GM21390 (cell line): Measurements from ENCODE around the gene LDB2.

ENCODE experiments used
- ATAC-seq: cut with Tn5 transposase; IDR thresholded peaks from one replicate; pipeline ENCODE4 v1.9.1; 2021; ENCODE audit not compliant: unreplicated experiment

The LDB2 gene

DNA sequence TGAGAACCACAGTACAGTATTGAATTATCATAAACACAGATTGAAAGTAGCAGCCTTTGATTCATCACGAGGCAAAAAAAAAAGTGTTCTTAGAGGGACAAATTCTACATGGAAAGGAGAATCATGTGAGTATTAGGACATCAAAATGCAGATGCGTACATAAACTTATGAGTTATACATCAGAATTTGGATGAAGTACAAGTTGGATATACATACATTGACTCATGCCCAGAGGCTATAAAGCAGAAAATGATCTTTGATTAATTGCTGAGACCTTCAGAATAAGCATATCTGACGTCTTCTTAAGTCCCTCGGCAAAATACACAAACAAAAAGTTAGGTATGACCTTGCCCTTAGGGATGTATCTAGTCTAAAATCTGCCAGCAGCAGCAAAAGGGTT lies 206.4 kb downstream of the LDB2 start:
- ATAC-seq = no peak

DNA sequence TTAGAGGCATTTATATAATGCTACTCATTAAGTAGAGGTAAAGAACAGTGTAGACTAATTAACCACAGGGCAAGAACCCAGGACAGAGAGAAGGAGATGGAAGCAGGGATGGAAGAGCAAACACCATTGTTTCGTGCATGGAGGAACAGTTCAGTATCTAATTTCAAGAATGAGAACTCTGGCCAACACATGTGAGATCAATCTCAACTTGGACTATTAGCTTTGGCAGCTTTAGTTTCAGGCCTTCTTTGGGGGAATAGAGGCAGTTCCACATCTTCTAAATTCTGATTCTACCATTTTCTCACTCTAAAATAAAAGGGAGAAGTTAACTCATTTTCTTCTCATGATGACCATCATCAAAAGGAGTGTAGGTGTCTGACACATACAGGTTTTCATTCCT lies 207.0 kb downstream of the LDB2 start:
- no peak for ATAC-seq

DNA sequence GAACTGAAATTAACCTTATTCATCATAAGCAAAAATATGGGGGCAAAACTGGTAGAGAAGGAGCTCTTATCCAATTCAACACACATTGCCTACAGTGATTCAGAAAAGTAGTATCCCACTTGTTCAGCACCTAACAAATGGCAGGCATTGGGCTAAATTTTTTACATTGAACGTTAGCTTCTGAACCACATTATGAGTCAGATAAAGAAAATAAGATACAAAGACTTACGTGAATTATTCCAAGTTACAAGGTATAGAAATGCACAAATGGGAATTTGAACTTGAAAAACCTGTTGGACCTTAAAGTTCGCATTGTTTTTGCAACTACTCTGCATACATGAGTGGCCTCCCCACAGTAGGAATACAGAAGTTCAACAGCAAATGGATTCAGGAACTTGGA lies 210.6 kb downstream of the LDB2 start:
- no peak for ATAC-seq

DNA sequence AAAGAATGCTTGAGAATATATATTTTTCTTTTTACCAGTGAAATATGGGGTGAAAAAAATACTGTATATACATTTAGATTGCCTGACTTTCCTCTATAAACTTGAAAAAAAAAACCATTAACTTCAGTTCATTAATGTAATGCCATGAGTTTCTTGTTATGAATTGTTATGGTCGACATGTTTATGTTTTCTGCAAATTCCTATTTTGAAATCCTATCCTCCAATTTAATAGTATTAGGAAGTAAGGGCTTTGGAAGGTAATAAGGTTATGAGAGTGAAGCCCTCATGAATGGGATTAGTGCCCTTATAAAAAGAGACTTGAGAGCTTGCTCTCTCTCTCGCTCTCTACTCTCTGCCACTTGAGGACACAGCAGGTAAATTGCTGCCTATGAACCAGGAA lies 211.4 kb downstream of the LDB2 start:
- no peak for ATAC-seq

DNA sequence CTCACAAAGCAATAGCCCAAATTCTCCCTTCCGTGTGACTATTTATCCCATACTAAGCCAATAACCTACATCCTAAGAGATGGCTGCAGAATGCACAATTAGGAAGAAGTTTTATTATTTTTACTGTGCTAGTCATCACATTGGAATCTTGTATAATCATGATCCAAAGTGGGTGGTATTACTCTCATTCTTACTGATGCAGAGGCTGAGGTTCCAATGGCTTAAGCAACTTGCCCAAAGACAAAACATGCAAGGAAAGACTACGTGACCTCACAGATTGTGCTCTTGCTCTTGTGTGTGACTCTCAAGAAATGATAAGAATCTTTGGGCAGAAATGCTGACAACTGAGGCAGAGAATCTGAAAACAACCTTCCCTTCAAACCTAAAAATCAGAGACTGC lies 212.2 kb downstream of the LDB2 start:
- no peak for ATAC-seq

DNA sequence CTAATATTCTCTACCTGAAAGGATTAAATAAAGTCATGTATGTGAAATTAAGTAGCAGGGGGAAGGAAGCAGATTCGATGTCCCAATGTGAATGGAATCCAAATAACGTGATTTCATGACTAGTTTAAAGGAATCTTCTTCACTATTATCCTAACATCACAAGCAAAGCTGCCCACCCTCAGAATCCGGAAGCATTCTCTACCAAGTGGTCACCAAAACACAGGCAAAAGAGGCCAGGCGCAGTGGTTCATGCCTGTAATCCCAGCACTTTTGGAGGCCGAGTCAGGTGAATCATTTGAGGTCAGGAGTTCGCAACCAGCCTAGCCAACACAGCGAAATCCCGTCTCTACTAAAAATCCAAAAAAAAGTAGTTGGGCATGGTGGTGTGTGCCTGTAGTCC lies 212.9 kb downstream of the LDB2 start:
- ATAC-seq = no peak

DNA sequence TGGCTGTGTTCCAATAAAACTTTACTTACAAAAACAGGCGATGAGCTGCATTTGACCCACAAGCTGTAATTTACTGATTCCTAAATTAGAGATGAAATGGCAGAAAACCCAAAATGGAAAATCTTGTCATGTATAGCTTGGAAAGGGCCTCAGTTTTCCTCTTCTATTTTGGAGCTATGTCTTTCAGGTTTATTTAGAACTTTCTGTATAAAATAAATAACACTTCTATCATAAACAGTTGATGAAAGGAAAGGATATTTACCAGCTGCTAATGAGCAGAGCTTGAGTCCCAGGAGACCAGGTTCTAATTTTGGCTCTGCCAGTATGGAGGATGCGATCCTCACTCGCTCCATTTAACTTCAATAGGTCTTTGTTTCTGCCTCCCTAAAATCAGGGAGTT lies 213.5 kb downstream of the LDB2 start:
- no peak for ATAC-seq

DNA sequence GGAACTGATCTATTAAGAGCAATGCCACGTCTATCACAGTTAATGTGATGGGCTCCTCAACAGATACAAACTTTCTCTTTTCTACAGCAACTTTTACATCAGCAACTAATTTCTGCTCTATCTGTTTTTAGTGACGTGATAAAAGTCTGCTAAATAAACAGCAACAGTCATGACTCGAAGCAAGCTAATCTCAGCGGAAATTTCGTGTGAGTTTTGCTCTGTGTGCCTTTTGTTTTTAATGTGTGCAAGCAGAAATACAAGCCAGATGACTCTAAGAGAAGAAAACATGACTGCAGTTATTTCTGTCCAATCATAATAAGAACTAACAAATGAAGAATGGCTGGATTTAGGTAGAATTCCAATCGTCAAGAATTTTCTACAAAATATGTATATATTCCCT lies 214.3 kb downstream of the LDB2 start:
- no peak for ATAC-seq

DNA sequence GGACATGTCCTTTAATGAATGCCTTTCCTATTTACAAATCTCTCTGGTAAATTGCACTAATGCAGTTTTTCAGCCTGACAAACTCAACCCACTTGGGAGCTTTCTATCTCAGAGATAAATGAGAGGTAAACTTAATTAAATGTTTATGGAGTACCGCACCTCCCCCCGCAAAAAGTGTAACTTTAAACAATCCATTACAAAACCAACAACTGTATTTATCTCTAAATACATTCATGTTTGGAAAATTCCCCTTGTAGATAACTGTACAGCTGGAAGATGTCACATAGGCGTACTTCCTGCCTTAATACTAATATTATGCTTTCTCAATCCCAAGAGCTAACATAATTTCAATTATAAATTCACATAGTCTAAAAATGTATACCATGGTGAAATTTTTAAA lies 215.5 kb downstream of the LDB2 start:
- ATAC-seq = no peak

DNA sequence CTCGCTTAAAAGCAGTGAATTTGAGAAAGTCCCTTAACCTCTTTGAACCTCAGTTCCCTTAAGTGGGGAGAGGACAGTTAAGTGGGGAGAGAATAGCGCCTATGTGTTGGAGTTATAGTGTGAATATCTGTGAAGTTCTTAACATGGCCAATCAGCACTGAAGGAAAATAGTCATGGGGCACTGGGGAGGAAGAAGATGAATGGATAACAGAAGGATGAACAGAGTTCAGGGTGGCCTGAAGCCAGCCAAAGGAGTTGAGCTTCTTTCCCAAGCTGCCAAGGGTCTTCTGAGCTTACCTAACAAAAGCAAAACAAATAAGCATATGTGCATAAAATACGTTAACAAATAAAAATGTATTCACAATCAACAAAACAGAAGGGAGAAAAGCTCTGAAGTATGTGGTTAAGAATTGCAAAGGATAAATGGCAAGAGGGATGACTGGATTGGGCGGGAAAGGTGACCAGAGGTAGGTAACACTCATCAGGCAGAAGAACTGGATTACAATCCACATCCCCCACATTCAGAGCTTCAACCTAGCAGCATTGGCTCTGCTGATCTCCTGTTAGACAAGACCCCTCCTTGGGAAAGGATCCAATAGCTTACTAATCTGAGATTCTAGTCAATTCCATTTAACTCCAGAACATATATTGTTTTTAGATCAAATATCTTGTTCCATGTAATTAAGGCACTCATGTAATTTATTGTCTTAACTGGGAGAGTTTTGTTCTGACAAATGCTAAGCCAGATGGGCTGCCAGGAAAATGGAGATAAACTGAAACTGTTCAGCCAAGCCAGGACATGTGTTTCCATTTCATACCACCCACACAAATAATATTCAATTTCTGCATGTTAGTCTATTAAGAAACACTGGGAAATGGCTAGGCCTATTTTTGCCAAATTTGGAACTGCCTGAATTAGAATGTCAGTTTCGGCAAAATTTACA lies 221.2 kb downstream of the LDB2 start:
- no peak for ATAC-seq

DNA sequence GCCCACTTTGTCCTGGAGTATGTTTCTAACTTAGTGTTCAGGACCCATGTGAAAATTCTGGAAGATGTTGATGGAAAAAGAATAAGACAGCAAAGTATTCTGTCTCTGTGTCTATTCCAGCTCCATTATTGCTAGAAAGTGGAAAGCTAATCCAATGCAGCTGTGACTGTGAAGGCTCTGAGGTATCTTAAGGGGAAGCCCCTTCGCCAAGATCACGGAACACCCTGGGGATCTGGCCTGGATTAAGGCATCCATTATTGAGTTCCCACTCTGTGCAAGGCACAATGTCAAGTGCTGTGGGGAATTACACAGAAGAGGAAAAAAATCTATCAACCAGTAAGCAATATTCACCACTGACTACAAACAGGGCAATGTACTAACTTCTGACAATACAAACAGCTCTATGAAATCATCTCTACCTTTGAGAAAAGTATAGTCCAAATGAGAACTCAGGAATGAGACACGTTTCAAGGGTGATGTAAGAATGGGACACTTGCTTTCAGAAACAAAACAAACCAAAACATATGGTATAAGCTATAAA lies 222.1 kb downstream of the LDB2 start:
- ATAC-seq = no peak

DNA sequence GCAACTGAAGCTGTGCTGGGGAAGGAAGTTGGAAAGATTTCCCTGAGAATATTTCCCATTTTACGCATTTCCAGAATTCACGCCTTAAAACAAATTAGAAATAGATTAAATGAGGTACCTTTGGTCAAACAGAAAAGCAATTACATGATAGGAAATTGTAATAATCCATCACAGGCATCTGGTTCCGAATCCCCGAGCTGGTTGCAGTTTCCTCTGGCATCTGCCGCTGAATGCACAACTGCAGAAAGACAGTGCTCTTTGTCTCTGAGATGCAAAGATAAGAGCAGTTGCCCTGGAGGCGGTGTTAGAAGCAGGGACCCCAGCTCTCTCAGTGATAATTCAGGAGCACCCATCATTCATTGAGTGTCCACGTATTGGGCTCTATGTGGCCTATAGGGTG lies 224.4 kb downstream of the LDB2 start:
- no peak for ATAC-seq

DNA sequence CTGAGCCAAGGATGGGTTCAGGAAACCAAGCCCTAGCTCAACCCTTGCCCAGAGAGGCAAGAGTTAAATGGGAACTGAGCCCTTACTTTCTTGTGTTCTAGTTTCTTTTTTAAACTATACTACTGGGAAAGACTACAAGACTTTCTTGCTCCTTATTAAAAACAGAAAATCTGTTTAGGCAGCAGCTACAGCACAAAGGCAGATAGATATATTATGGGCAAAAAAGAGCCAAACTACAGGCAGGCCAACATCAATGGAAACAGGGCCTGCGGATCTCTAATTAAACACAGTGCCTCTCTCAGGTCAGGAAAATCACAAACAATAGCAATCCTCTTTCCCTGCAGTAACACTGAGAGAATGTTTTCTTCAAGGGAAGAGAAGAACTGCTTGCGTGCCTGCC lies 226.0 kb downstream of the LDB2 start:
- ATAC-seq = no peak

DNA sequence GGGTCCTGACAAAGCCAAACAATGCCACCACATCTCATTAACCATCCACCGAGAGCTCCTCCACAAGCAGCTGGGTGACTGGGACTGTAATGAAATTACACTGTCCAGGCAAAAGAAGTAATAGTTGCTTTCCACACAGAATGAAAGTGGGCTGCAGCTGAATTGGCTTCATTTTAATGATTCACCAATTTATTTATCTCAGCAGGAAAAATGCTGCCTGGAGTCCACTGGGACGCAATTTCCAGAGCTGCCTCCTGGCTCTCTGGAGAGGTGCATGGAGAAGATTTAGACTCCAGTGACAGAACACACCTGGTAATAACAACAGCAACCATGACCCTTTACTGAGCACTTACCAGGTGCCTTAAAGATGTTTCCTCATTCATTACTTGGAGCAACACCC lies 226.7 kb downstream of the LDB2 start:
- no peak for ATAC-seq

DNA sequence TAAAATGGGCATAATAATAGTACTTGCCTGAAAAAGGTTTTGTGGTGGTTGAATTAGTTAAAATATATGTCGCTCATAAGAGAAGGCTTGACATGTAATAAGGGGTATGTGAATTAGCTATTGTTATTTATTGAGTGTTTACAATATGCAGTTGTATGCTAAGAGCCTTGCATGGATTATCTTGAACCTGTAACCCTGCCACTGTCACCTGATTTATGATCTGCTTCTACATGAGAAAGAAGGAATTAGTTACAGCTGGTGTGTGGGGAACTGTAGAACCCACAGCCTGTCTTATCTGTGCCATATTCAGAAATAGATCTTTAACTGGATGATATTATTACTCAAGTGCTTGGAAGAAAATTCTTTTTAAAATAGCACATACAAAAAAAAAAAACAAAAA lies 227.7 kb downstream of the LDB2 start:
- no peak for ATAC-seq

DNA sequence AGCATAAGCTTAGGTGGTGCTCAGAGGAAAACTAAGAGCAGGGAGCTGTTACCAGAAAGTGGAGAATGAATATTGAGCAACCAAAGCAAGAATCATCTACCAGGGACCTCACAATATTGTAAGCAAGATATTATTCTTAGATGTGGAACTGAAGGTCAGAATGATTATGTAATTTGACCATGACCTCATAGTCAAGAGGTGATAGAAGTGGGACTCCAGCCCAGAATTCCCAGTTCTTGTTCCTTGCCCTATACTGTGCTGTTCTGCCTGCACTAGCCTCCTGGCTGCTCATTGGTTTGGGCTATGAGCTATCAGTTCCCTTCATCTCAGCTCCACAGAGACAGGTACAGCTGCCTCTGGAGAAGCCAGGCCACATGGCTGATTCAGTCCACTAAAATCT lies 229.4 kb downstream of the LDB2 start:
- no peak for ATAC-seq

DNA sequence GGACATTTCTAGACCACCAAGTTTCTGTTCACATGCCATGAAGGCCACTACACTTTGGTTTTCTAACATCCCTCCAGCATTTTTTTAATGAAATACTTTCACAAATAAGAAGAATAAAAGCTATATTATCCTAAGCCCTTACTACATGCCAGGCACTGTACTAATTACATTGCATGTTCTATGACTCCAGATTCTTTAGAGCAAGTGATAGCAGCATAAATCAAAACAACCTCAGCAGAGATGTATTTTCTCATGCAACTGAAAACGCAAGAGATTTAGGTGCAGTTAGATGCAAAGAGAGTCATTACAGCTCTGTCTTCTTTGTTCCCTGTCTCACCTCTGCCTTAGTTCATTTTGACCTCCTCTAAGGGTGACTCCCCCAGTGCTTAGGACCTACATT lies 230.0 kb downstream of the LDB2 start:
- no peak for ATAC-seq

DNA sequence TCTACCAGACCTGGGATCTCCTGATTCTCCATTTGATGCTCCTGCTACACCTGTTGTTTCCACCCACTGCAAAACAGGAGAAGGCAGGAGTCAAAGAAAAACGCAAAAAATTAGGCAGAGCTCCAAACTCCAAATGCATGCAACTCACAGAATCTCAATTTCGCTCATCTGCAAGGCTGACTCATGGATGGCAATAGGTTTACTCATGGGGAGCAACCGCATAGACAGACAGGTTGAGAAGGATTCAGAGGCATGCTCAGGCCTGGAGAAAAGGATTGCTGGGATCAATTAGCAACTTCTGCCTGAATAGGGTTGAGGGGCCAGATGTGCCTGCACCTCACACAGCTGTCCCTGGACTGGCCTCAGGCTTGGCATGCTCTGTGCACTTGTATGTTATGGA lies 231.0 kb downstream of the LDB2 start:
- no peak for ATAC-seq

DNA sequence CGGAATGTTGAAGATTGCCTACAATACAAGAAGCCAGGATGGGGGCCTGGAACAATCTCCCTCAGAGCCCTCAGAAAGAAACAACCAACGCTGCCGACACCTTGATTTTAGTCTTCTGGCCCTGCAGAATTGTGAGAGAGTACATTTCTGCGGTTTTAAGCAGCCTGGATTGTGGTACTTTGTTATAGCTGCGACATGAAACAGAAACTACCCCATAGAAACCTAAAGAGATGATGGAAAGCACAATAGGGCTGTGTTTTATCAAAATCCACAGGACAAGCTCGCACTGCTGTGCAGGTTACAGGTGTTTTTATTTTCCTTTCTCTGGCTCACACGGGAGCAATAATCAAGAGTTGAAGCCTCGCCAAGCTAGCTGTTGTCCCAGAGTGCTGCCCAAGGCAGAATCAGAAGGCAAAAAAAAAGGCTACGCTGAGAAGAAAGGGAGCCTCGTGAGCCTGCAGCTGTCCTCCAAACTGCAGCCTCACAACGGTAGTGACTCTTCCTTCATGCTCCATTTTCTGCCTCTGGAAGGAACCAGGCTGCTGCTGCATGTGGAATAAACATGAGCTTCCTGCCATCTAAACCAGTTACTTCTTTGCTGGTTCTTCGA lies 232.4 kb downstream of the LDB2 start:
- ATAC-seq = no peak

DNA sequence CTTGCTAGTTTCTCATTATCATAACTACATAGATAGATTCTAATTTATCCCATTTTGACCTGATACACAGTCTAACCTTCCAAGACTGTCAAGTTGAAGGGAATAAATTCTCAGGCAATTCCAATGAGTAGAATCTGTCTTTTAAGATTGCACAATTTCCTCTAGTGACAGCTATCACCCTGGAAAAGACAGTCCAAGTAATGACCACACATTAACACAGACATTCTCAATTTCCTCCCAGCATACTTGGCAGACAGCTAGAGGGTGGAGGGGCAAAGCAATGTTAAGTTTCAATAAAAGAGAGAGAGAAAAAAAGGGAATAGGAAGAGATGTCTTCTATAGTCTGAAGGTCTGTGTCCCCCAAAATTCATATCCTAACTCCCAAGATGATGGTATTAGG lies 234.7 kb downstream of the LDB2 start:
- no peak for ATAC-seq

DNA sequence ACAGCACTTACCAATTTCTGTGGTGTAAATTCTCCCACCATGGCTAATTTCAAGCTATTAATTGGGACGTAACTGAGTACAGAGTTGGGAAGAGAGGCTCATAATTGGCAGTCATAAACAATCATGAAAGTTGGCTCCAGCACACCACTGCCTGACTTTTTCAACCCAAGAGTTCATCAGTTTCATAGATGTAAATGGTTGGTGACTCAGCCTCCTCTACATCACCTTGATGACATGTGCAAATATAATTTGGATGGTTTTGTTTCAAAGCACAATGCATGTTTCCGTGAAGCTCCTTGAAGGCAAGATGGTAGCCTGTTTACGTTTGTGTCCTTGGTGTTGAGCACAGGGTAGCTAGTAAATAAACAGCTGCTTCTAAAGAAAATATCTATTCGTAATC lies 235.1 kb downstream of the LDB2 start:
- ATAC-seq = no peak

DNA sequence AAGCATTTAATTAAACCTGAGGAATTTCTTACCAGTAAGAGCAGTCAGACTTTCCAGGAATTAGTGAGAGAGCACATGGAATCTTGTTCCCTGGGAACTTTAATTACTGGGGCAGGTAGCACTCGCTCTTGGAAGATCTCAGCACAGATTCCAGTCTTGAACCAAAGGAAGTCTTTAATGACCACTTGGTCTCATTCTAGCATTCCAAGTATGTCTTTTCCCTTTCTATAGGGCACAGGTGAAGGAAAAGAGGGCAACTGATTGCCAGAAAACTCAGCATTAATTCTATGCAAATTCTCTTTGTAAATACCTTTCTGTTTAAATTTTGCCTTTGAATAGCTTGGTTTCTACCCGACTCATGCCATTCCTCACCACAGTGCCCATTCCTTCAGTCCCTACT lies 236.6 kb downstream of the LDB2 start:
- ATAC-seq = no peak
